Left forelimb (tissue), 1 donor: ENCODE data around the gene SRPK2.

Experiments
- DNase-seq: peaks from one replicate; pipeline ENCODE4 v3.0.0-alpha.2; 2018; ENCODE audit warnings: low spot score

The SRPK2 gene

DNA sequence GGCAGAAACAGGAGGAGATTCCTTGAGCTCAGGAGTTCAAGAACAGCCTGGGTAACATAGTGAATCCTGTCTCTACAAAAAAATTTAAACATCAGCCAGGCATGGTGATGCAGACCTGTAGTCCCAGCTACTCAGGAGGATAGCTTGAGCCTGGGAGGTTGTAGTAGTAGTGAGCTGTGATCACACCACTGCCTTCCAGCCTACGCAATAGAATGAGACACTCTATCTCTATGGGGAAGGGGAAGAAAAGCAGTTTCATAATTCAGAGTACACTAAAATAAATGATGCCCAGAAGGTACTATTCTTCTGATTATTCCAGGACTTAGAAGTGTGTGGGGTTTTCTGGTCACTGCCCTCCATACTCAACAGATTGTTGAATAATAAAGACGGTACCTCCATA lies 197.4 kb downstream of the SRPK2 start:
- no peak for DNase-seq

GRCh38 chr7:105189859-105190492 lies 198.7 kb downstream of the SRPK2 start:
- DNase-seq = no peak

DNA sequence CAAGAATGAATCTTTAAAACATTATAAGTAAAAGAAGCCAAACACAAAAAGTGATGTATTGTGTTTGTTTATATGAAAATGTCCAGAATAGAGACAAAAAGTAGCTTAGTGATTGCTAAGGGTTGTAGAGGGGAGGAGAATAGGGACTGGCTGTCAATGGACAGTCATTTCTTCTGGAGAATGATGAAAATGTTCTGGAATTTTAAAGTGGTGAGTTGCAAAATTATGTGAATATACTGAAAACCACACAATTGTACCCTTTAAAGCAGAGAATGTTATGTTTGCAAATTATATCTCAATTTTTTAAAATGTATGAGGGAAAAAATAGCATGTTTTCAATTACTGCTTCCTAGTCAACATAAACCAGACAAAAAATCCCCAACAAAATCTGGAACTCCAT lies 200.5 kb downstream of the SRPK2 start:
- no peak for DNase-seq

GRCh38 chr7:105187302-105188169 lies 201.2 kb downstream of the SRPK2 start:
- no peak for DNase-seq

GRCh38 chr7:105185290-105186010 lies 203.3 kb downstream of the SRPK2 start:
- DNase-seq = no peak

- no peak for DNase-seq
These were observed 208.7 kb downstream of the SRPK2 start for GRCh38 chr7:105180002-105180401.

DNA sequence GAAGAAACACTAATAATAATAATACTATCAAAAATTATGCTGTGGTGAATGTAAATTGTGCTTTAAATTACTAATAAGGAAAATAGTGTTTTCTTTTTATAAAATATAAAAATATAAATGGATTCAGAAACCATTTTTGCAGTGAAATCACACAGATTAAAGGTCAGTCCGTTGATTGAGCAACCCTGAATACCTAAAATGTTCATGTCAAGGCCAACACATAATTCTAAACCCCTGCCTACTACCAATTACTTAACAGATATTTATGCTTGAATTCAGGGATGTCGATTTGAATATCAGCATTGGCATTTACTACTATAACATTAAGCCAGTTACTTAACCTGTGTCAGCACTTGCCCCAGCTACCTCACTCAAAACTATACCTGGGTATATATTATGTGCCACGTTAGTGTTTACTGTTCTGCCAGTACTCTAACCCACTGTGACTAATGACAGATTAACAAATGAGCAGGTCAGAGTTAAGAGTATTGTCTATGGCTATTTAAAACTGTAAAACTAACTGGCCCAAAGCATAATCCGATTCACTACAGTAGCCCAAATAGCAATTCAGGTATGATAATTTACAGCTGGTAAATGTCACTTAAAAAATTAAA lies 209.7 kb downstream of the SRPK2 start:
- DNase-seq = no peak

GRCh38 chr7:105178177-105178576 lies 210.5 kb downstream of the SRPK2 start:
- no peak for DNase-seq

DNA sequence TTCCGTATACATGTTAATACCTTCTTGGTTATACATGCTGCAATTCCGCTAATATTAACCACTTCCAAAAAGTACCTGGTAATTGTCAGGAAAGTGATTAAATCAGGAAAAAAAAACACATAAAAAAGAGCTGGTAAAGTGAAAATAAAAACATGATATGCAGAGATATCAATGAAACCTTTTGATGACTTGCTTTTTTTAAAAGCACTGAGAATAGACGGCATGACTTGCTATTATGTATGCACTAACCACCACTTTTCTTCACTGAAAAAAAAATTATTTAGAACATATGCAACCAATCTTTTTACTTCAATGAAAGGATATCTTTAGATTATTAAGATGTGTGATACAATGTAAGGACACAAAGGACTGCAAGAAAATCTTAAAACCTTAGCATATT lies 211.7 kb downstream of the SRPK2 start:
- DNase-seq = no peak

DNA sequence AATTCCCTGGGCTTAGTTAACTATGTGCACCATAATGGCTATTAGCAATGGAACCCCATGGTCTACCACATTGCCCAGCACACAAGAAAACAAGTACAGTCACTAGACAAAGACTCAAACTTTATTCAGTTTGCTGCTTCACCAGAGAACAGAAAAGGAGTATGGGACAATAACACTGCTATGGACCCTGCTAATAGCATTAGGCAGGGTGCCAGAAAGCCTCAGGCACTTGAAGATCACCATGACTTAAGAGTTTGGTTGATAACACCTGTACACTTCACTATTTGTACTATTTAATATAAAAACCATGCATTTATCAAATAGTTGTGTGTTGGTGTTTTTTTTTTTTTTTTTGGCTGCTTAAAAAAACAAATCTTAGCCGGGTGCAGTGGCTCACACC lies 215.1 kb downstream of the SRPK2 start:
- no peak for DNase-seq

DNA sequence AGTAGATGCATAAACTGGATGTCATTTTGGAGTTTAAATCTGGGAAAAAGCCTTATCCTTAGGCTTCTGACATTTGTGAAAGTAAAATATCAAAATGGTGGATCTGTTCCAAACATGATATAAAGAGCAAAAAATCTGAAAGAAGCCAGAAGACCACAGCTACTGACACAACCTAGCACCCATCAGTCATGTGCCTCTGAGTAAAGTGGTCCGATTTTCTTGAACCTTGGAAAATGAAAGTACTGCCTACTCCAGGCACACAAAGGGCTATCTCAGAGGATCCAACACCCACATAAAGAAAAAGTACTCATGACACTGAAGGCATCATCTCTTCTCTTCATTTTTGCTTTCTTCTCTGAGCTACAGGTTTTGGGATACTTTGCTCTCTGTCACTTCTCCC lies 224.0 kb downstream of the SRPK2 start:
- DNase-seq = no peak

GRCh38 chr7:105163718-105164117 lies 225.0 kb downstream of the SRPK2 start:
- no peak for DNase-seq

- no peak for DNase-seq
These were observed 227.4 kb downstream of the SRPK2 start for GRCh38 chr7:105161366-105161765.

- DNase-seq = no peak
These were observed 231.4 kb downstream of the SRPK2 start for GRCh38 chr7:105157278-105157677.

- DNase-seq = no peak
These were observed 232.0 kb downstream of the SRPK2 start for GRCh38 chr7:105156731-105157130.

DNA sequence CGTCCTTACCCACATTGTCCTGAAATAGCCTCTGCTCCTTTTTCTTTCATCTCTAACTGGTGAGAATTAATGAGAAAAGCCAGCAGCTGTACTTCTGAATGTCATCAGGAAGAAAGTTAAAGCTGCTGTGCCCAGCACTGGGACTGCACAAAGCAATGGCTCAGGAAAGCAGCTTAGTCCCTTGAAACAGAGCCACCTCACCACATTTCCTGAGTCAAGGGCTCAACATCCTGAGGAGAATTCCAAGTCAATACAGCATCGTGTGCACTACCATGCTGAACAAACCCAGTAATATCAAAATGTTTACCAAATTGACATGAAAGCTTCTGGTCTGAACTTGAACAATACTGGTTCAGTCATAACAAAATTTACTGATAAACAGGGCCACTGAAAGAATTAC lies 234.6 kb downstream of the SRPK2 start:
- DNase-seq = no peak

DNA sequence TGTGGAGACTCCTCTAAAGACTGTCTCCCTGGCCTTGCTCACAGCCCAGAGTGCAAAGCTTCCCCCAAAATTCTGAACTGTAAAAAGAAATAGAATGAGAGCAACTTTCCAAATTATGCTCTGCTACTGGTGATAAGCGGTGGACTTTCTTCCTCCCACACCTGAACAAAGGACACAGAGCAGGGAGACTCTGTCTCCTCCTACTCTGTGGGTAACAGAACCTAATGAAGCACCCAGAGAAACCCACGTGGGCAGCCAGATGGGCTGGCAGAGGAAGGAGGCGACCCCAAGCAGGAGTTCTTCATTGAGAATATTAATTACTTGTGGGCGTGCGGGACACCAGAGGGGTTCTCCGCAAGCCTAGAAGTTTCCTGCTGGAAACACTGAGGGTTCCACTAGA lies 235.2 kb downstream of the SRPK2 start:
- DNase-seq = no peak

DNA sequence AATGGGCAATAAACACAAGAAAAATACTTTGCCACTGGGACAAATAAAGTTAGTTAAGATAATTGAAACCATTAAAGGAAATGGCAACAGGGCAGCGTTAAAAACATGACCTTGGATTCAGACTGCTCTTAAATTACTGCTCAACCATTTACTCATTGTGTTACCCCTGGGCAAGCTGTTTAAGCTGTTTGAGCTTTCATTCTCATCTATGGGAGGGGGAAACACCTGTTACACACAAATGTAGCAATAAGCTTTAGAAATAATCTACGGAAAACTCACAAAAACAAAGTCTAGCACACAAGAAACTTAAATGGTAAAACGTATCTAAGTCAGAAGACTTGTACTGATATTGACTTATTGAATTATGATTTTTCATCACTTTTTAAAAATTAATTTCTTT lies 237.6 kb downstream of the SRPK2 start:
- DNase-seq = no peak

- DNase-seq = no peak
These were observed 238.9 kb downstream of the SRPK2 start for GRCh38 chr7:105149827-105150226.

GRCh38 chr7:105141068-105141467 lies 247.7 kb downstream of the SRPK2 start:
- no peak for DNase-seq

DNA sequence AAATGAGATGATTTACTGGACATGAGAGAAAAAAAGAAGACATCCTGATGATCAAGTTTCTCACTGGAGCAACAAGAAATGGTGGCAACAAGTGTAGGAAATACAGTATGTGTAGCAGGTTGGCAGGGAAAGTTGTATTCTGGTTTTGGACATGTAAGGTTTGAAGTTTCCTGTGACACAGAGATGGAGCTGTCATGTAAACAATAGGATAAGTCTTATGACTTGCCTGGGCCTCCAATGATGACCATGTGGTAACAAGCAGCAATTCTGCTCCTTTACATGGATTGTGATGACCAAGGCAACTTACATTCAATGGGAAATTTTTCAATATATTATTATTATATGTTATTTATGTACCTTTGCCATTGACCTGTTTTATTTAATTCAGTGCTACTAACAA lies 249.3 kb downstream of the SRPK2 start:
- no peak for DNase-seq

DNA sequence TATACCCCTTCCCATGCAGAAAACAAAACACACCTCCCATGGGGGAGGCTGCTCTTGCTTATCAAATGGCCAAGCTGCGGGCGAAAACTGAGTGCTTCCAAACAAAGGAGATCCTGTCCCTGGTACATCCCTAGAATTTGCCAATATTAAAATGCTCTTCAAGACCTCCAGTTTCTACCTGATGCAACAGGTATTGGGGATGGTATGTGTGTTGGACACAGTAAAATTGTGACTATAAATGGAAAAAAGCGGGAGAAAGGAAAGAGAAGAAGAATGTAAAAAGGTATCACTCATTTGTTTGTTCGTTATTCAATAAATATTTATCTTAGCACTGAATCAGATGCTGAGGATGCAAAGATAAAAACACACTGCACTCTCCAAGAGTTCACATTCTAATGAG lies 250.8 kb downstream of the SRPK2 start:
- no peak for DNase-seq

- no peak for DNase-seq
These were observed 252.5 kb downstream of the SRPK2 start for GRCh38 chr7:105136221-105136620.
